ENCODE results near the gene EVA1B.

DNA sequence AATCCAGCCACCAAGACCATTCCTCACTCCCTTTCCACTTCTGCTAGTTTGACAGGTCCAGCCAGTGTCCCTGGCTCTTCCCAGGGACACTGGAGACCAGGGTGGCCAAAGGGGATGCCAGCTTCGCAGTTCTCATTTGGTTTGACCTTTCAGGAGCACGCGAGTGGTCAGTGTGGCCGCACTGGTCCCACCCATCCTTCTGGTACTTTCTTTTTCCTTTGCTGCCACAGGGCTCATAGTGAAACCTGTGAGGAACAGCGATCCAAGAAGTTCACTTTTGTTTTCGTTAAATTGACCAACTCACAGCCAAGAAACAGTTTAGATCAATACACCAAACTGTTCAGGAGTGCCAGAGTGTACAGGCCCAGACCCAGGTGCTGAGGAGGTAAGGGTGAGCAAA lies 14.4 kb upstream of the EVA1B start:
- TF ChIP-seq, protein P1, sequence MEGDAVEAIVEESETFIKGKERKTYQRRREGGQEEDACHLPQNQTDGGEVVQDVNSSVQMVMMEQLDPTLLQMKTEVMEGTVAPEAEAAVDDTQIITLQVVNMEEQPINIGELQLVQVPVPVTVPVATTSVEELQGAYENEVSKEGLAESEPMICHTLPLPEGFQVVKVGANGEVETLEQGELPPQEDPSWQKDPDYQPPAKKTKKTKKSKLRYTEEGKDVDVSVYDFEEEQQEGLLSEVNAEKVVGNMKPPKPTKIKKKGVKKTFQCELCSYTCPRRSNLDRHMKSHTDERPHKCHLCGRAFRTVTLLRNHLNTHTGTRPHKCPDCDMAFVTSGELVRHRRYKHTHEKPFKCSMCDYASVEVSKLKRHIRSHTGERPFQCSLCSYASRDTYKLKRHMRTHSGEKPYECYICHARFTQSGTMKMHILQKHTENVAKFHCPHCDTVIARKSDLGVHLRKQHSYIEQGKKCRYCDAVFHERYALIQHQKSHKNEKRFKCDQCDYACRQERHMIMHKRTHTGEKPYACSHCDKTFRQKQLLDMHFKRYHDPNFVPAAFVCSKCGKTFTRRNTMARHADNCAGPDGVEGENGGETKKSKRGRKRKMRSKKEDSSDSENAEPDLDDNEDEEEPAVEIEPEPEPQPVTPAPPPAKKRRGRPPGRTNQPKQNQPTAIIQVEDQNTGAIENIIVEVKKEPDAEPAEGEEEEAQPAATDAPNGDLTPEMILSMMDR (conservative IDR thresholded peaks at IDR 0.05): no peak
- TF ChIP-seq EZH2 (IDR thresholded peaks at IDR 0.05; ENCODE audit: low read depth): no peak
